VCaP (cell line): ENCODE results near the gene TLR7.

ENCODE experiments used
- H3K27ac ChIP-seq: fragments of 450-650 bp; 2 replicates; pipeline ENCODE4 v1.5.1; 2017
- TF ChIP-seq, protein P1 (sequence below): fragments of 450-650 bp; conservative IDR thresholded peaks from 2 replicates; pipeline ENCODE4 v1.5.1; 2017; ENCODE audit warnings: mild to moderate bottlenecking, moderate library complexity

The TLR7 gene

DNA sequence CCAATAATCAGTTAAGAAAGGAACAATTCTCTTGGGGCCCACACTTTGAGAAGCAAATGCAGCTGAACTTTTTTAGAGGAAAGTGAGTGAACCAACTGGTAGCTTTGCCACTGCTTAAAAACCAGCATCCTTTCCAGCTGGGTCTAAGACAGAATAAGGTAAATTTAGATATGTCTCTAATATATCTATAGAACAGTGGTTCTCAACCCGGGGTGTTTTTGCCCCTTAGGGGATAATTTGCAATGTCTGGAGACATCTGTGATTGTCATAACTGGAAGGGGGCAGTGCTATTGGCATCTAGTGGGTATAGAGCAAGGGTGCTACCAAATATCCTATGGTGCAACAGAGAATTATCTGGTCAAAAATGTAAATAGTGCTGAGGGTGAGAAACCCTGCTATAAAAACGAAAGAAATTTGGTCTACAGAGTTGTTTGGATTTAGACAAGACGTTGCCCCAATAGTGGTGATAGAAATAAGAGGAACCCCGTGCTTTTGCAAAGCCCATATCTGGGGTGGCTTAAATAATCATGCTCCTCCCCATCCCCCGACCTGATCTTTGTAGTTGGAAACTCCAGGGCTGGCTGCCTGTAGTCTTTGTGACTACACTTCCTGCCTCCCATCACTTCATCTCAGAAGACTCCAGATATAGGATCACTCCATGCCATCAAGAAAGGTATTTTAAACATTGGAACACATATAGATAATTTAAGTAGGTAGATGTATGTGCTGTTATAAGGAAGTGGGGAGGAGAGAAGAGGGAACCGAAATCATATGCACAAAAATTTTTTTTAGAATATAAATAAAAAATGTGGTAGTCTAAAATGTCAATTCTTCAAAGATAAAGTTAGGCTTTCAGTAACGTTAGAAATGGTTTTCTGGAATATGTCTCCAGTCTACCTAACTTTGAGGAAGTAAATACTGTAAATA, at the start of gene TLR7:
Gene TLR7 (plus strand): TSS at position 622 of the 927 bp plus-strand sequence. CDS start 507 bp downstream, outside the sequence.
- H3K27ac ChIP-seq, result no peak within 1 kb of the TSS
- TF ChIP-seq, protein P1, sequence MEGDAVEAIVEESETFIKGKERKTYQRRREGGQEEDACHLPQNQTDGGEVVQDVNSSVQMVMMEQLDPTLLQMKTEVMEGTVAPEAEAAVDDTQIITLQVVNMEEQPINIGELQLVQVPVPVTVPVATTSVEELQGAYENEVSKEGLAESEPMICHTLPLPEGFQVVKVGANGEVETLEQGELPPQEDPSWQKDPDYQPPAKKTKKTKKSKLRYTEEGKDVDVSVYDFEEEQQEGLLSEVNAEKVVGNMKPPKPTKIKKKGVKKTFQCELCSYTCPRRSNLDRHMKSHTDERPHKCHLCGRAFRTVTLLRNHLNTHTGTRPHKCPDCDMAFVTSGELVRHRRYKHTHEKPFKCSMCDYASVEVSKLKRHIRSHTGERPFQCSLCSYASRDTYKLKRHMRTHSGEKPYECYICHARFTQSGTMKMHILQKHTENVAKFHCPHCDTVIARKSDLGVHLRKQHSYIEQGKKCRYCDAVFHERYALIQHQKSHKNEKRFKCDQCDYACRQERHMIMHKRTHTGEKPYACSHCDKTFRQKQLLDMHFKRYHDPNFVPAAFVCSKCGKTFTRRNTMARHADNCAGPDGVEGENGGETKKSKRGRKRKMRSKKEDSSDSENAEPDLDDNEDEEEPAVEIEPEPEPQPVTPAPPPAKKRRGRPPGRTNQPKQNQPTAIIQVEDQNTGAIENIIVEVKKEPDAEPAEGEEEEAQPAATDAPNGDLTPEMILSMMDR, result no peak

DNA sequence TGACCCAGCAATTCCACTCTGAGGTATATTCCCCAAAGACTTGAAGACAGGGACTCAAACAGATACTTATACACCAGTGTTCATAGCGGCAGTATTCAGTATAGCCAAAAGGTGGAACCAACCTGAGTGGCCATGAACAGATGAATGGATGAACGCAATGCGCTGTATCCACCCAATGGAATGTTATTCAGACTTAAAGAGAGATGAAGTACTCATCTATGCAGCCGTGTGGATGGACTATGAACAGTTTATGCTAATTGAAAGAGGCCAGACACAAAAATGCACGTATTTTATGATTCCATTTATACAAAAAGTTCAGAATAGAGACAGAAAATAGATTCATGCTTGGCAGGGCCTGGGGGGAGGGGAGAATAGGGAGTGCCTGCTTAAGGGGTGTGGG, 49.3 kb upstream of the TLR7 start:
- TF ChIP-seq, protein P1, result no peak
- no peak overlapping the region for H3K27ac ChIP-seq

DNA sequence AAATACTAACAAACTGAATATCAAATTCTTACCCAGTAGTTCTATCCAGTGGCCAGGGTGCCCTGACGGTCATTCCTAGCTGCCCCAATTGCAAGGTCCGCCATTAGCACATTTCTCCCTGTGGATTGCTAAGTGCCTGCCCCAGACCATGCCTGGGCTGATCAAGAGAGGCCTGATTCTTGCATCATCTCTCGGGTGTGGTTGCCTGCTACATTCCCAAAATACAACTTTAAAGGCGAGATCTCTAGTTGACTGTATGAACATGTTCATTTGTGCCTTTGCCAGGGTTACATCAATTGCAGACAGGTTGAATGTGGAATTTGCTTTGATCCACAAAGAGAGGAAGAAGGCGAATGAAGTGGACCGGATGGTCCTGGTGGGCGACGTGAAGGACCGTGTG, 47.6 kb upstream of the TLR7 start:
- no peak overlapping the region for H3K27ac ChIP-seq
- TF ChIP-seq, protein P1, result no peak

DNA sequence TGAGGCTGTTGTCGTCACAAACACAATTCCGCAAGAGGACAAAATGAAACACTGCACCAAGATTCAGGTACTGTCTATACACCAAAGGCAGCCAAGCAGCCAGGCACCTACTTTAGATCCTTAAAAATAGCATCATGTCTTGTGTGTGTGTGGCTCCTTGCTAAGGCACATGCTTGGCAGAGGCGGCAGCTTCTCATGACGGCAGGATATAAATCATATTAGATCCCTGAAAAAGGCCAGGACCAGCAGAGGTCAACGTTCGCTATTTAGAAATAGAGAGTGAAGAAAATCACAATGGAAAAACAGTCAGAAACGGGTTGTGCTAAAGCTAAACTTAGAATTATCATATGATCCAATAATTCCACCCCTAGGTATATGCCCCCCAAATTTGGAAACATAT, 46.1 kb upstream of the TLR7 start:
- TF ChIP-seq, protein P1, result no peak
- no peak overlapping the region for H3K27ac ChIP-seq

DNA sequence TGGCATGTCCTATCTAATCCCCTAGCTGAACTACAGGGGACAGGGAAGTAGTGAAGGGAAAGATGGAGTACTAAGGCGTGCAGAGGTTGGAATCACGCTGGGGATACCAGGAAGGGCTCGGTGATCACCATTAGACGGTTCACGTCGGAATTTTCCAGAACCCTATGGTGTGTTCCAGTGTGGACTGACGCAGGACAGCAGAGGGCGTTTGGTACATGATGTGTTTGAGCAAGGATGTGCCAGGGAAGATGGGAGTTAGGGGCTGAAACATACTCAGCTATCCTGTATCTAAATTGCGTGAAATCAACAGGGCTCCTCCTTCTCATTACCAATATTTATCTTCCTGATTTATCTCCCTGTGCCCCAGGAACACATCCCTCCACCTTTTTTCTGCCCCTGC, 41.9 kb upstream of the TLR7 start:
- TF ChIP-seq, protein P1, result no peak
- H3K27ac ChIP-seq, result no peak overlapping the region

DNA sequence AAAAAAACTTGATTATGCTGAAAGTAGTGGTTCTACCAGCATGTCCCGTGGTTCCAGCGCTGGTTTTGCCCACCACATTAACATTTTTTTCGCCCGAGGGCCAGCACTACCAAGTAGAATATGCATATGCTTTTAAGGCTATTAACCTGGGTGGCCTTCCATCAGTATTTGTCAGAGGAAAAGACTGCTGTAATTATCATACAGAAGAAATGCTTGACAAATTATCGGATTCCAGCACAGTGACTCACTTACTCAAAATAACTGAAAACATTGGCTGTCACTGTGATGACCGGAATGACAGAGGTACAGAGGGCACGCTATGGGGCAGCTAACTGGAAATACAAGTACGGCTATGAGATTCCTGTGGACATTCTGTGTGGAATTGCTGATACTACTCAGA, 41.1 kb upstream of the TLR7 start:
- TF ChIP-seq, protein P1, result no peak
- no peak overlapping the region for H3K27ac ChIP-seq

DNA sequence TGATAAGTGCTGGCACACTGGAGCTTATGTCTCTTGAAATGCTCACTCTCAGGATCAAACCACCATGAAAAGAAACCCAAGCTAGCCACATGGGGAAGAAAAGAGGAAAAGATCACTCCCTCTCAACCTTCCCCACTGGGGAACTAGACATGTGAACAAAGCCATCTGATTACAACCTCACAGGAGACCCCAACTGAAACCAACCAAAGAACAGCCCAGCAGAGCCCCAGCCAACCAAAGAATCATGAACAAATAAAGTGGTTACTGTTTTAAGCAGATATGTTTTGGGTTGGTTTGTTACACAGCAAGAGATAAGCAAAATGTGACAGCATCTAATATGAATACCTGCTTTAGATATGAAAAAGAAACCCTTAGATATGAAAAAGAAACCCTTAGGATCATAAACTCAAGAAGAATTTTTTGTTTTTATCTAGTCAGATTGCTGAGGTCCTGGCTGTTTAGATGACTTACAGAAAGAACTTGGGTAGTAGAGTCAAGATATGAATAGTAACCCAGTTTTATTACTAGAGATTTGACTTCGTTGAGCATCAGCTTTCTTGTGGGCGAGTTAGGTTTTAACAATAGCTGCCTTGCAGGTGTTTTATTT, 23.7 kb upstream of the TLR7 start:
- H3K27ac ChIP-seq, result no peak overlapping the region
- TF ChIP-seq, protein P1, result no peak
